A549 treated with CpdA at 1 μM for 4 hours (cell line): Measurements from ENCODE around the gene RPS6KA4. TPM values are rescaled to one million over a fixed set of nuclear protein-coding genes. Genes with fewer than 3 reads are reported as not detected.

Experiments
- total RNA-seq: library from RNA; stranded (reverse); fragments of 200-300 nt; extraction: Qiagen RNA extraction; gene quantifications from 5 replicates; pipeline ENCODE4 v1.2.3, GENCODE V29; 2022; ENCODE audit warnings: low read depth

The RPS6KA4 gene
- 54.4 to 70.5 TPM (median 64.5 TPM) in 5 replicates for total RNA-seq

DNA sequence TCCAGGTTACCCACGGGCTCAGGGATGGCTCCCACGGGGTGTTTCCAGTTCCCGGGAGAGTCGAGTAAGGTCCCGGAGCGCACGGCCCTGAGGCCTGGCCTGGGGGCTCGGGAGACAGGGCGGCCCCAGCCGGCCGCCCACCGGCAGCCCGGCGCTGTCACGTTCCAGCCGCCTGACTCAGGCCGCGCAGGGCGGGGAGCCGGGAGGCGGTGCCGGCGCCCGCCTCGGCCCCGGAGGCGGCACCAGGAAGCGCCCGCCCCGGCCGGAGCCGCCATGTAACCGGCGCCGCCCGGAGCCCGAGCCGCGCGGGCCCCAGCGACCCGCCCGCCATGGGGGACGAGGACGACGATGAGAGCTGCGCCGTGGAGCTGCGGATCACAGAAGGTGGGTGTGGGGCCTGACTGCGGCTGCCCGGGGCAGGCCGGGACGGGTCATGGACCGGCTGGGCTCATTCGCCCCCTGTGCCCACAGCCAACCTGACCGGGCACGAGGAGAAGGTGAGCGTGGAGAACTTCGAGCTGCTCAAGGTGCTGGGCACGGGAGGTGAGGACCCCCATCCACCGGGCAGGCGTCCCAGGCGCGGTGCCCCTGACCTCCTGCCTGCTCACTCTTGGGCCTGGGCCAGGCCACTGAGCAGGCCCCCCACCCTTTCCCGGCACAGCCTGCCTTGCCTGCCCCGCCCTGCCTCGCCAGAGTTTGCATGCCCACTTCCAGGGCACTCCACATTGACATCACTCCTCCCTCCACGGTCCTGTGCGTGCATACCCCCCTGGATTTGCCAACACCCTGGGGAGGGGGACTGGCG lies at the start of gene RPS6KA4:
RPS6KA4 (plus strand) TSS at position 256 of the 805 bp plus-strand sequence; CDS start at position 330, 74 bp downstream.

DNA sequence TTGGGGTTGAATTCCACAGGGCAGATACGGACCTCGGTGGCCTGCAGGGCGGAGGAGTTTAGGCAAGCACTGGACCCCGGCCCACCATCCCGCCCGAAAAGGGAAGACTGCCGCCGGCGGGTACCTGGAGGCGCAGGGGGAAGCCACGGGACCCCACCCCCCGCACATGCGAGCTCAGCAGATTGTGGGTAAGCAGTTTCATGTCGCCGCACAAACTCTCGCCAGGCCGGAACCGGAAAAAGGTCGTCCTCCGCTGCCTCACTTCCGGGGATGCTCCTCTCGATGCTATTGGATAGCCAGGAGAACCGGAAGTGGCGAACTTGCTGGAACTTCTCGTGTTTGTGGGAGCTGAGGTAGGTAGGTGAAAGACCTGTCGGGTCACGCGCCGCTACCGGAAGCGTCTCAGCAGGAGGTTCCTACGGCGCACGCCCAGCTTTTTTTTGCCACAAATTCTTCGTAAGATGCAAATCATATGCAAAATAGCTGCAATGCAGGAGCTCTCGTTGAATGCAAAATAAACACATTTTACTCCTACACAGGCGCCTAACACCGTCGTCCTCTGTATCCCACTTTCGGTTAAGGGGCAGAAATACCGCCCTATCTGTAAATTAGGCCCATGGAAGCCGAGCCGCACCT lies 41.5 kb upstream of the RPS6KA4 start, which contains the start of gene TRMT112:
TRMT112 (minus strand) TSS at position 235 of the 636 bp plus-strand sequence; CDS start at position 202, 33 bp downstream.

DNA sequence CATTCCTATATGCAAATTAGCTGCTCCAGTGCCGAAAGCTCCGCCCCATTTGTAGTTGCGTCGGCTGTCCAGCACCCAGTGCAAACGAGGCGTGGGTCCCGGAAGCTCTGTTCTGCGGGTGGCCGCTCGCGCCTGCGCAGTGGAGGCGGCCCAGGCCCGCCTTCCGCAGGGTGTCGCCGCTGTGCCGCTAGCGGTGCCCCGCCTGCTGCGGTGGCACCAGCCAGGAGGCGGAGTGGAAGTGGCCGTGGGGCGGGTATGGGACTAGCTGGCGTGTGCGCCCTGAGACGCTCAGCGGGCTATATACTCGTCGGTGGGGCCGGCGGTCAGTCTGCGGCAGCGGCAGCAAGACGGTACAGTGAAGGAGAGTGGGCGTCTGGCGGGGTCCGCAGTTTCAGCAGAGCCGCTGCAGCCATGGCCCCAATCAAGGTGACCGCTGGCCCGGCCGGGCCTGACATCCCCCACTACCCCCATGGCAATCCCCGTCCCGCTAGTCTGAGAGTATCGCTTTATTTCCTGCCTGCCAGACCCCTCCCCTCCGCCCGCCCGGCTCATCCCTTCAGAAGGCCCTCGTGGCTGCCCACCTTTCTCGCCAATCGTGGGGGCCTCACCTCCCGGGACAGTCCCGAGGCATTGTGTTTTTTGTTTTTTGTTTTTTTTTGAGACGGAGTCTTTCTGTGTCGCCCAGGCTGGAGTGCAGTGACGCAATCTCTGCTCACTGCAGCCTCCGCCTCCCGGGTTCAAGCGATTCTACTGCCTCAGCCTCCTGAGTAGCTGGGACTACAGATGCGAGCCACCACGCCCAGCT lies 40.8 kb upstream of the RPS6KA4 start, which contains the start of gene PRDX5:
PRDX5 (plus strand) TSS at position 161 of the 805 bp plus-strand sequence; CDS start at position 256, 95 bp downstream.

DNA sequence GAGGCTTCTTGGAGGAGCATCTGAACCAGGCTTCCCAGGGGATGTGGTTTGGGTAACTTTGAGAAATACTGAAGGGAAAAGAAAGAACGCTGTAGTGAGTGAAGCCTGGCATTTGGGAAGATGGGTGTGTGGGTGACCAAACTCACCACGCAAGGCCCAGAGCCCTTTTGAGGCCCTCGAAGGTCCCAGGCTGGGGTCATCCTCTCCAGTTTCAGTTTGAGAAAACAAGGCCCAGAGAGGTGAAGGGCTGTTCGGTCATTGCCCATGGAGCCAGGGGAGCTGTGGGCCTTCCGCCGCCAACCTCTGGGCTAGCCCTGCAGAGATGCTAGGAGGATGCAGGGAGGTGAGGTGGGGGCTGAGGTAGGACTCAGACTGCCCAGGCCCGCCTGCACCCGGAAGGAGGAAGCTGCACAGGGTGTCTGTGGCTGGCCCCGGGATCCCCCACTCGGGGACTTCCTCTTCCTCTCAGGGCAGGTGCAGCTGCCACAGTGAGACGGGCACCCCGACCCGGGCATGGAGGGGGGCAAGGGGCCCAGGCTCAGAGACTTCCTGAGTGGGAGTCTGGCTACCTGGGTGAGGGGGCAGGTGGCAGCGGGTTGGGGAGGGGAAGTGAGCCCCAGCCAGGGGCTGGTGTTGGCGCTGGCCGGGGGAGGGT lies 19.1 kb upstream of the RPS6KA4 start, which contains the start of gene CCDC88B:
CCDC88B (plus strand) TSS at position 451 of the 655 bp plus-strand sequence; CDS start at position 514, 63 bp downstream.

Other genes starting within 250 kb of the RPS6KA4 start
- gene MACROD1, start 193.0 kb upstream of the RPS6KA4 start, total RNA-seq, result 7.6 to 13.8 TPM (median 13.3 TPM) in 5 replicates
- gene STIP1, start 173.0 kb upstream of the RPS6KA4 start, total RNA-seq, result 265 to 294 TPM (median 293 TPM) in 5 replicates
- 1.6 to 4.1 TPM (median 2.1 TPM) in 5 replicates for gene FERMT3, start 152.4 kb upstream of the RPS6KA4 start, total RNA-seq
- gene TRPT1, start 133.0 kb upstream of the RPS6KA4 start, total RNA-seq, result 18.6 to 27.7 TPM (median 26.4 TPM) in 5 replicates
- 28.5 to 44.9 TPM (median 38.1 TPM) in 5 replicates for gene NUDT22, start 132.9 kb upstream of the RPS6KA4 start, total RNA-seq
- gene DNAJC4, start 128.6 kb upstream of the RPS6KA4 start, total RNA-seq, result 19.4 to 21.3 TPM (median 20.1 TPM) in 5 replicates
- gene VEGFB, start 124.6 kb upstream of the RPS6KA4 start, total RNA-seq, result 35.7 to 54.5 TPM (median 51.4 TPM) in 5 replicates
- 125 to 150 TPM (median 146 TPM) in 5 replicates for gene FKBP2, start 118.1 kb upstream of the RPS6KA4 start, total RNA-seq
- gene PPP1R14B, start 112.2 kb upstream of the RPS6KA4 start, total RNA-seq, result 208 to 393 TPM (median 373 TPM) in 5 replicates
- 16.6 to 24.0 TPM (median 21.3 TPM) in 5 replicates for gene PLCB3, start 107.6 kb upstream of the RPS6KA4 start, total RNA-seq
- 72.9 to 105 TPM (median 99.7 TPM) in 5 replicates for gene BAD, start 74.5 kb upstream of the RPS6KA4 start, total RNA-seq
- gene GPR137, start 73.3 kb upstream of the RPS6KA4 start, total RNA-seq, result 32.8 to 51.3 TPM (median 49.8 TPM) in 5 replicates
- gene KCNK4, start 67.9 kb upstream of the RPS6KA4 start, total RNA-seq, result 0.07 to 0.24 TPM in 2 of 5 replicates, not detected in the others
- gene CATSPERZ, start 58.8 kb upstream of the RPS6KA4 start, total RNA-seq, result 2.3 to 3.7 TPM (median 2.9 TPM) in 5 replicates
- 43.1 to 65.2 TPM (median 62.7 TPM) in 5 replicates for gene ESRRA, start 53.6 kb upstream of the RPS6KA4 start, total RNA-seq
- 399 to 480 TPM (median 435 TPM) in 5 replicates for gene TRMT112, start 41.6 kb upstream of the RPS6KA4 start, total RNA-seq
- 370 to 514 TPM (median 489 TPM) in 5 replicates for gene PRDX5, start 41.0 kb upstream of the RPS6KA4 start, total RNA-seq
- gene CCDC88B, start 19.0 kb upstream of the RPS6KA4 start, total RNA-seq, result 10.8 to 13.4 TPM (median 12.2 TPM) in 5 replicates
- gene SLC22A11, start 196.8 kb downstream of the RPS6KA4 start, total RNA-seq, result 0.07 to 0.11 TPM (median 0.09 TPM) in 3 of 5 replicates, not detected in the others
- gene SLC22A12, start 232.1 kb downstream of the RPS6KA4 start, total RNA-seq, result not detected in 5 replicates